GM04504 (cell line): Measurements from ENCODE around the gene PRXL2C.

Experiments used
- DNase-seq: peaks from one replicate; pipeline ENCODE4 v3.0.0-alpha.2; 2012; ENCODE audit warnings: low read depth

PRXL2C gene

DNA sequence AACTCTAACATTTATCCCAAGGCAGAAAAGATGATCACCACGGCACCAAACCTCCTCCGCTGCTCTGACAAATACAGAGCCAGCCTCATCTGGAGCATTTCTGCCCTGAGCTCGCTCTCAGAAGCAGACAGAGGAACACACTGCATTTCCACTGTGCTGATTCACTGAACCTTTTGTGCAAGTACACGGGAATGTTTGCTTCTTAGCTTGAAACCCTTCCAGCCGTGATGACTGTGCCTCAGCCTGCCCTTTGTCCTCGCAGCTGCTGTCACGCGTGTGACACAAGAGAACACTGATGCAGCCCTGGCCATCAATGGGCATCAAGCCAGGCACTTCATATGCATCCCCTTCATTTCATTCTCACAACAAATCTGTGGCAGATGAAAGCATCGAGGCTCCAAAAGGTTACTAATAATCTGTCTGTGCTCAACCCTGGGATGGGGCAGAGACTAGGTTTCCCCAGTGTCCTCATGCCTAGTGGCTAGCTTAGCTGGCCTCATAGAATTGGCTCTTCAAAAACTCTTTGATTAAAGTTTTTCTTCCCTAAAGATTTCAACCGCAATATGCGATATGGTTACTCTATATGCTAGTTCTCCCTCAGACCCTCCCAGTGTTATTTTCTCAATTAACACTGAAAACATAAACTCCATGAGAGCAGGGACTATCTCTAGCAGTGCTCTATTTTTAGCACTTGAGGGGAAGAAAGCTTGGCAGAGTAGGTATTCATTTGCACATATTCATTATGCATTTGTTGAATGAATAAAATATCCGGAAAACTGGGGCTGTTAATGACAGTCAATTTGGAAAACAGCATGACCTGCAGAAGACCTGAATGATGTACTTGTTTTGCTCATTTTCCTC, 42.8 kb downstream of the PRXL2C start:
- peak; percentile 91 for DNase-seq

DNA sequence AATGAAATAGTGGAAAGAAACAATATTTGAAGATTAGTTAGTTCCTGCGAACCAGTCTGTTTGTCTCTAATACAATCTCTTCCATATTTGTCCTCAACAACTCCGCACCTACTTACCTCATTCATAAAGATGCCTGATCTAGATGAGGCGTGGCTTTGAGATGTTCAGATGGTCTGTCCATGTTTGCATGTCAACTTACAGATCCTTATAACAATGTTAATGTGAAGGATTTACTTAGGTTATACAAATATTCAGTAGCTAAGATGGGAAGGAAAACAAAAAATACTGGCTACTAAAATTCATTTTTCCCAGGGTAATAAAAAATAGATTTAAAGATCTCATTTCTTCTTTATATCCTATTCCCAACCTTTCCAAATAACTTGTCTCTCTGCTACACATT, 43.8 kb downstream of the PRXL2C start:
- no peak for DNase-seq

DNA sequence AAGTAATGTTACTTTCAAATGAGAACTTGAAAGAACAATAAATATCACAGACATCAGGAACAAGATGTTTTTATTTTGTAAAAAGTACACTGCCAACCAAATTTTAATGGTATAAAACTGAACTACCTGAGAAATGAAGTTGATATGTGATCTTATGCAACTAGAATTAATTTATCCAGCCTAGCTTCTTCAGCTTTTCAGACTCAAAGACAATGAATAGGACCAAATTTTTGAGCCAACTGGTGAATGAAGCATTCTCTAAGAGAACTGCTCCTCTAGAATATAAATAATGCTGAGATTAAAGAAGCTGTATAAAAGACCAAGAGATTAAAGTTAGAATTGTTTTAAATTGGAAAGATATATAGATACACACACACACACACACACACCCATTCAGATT, 45.4 kb downstream of the PRXL2C start:
- DNase-seq: no peak

DNA sequence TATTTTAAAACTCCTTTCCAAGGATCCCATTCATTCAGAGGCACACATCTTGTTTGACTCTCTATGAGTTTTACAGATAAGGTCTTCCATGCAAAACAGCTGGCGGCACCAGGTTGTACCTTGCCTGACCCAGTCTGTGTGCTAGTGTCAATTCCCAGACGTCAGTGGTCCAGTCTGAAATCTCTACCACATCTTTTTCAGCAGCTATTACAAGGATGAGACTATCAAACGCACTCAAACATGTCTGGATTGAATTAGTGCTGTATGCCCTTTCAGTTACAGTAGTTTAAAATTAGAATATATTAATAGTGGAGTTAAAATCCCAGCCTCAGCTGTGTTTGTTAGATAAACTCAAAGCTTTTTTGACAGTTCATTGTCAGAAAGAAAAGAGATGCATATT, 47.1 kb downstream of the PRXL2C start:
- no peak for DNase-seq

DNA sequence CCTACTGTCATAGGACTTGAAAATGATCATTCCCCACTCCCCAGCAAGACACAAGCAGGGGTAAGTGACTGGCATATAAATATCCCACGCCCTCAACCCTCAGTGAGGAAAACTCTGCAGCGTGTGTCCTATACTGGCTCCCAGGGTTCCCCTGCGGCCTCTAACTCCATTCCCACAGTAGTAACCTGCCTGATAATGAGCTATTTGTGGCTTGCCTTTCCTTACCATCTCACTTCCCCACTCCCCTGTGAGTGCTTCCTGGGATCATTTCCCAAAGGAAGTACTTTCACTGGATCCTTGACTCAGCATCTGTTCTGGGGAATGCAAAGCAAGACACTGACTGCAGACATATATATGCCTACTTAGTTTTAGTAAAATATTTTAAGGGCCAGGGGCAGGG, 49.8 kb downstream of the PRXL2C start:
- DNase-seq: no peak

DNA sequence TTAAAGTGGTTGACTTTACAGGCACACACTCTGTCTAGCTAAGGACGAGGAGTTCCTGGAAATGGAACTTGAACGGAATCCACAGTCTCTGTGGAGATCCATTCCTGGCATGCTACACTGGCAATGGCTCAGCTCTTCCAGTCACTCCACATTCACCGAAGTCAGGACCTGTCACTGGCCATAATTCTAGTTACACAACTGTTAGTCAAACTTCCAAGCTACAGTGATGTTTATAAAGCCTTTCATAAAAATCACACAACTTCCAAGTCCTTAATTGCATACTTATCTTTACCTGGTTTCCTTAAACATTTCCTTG, 51.2 kb downstream of the PRXL2C start:
- DNase-seq: peak; percentile 70

DNA sequence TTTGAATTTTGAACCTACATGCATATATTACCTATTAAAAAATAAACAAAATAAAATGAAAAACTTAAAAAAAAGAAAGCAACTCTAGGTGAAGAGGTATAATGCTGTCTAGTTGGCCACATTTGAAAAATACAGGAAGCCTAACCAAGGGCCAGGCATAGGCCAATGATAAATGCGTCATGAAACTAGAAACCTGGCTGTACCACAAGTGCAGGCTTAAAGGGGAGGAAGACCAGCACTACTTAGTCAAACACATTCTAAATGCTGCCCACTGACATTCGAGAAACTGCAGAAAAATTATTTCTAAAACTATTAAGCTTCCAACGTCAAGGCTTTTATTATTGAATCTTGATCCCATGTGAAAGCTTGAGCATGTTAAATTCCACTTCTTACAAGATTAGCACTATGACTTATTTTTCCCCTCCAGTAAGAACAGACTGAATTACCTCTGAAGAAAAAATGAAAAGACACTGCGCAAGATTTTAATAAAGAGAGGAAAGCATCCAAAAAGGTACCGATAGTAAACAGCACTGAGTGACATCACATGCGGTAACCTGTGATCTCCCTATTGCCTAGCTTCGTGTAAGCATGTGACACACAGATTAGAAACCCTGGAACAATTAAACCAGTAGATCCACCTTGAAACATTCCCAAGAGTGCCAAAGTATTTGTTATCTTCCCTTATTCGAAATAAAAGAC, 51.7 kb downstream of the PRXL2C start:
- DNase-seq: no peak

DNA sequence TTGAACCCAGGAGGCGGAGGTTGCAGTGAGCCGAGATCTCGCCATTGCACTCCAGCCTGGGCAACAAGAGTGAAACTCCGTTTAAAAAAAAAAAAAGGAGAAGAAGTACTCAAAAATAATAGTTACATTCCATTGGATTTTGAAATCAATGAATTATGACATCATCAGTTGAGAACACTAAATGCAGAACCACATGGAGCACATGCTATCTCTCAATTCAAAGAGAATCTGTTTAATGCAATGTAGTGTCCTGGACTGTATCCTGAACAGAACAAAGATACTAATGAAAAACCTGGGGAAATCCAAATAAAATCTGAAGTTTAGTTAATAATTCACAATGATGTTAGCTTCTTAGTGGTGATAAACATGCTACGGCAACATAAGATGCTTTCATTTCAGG, 55.8 kb downstream of the PRXL2C start:
- DNase-seq: no peak

DNA sequence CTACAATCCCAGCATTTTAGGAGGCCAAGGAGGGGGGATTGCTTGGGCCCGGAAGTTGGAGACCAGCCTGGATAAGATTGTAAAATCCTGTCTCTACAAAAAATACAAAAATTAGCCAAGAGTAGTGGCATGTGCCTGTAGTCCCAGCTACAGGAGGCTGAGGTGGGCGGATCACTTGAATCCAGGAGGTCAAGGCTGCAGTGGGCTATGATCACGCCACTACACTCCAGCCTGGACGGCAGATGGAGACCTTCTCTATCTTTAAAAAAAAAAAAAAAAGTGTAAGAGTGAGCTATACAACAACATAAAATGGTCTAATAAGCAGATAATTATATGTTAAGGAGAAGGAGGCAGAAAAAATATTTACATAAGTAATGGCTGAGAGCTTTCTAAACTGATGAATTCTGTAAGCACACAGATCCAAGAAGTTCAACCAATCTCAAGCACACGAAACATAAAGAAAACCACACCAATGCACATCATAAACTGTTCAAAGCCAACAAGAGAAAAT, 58.5 kb downstream of the PRXL2C start:
- DNase-seq: no peak
